GM12891 (cell line): ENCODE data around the gene RIMS4.

Source experiments
- PAX5 ChIP-seq: IDR thresholded peaks from 2 replicates; pipeline ENCODE4 v1.6.1; 2011; ENCODE audit warnings: low read length, moderate library complexity, mild to moderate bottlenecking; ENCODE audit not compliant: insufficient read depth, severe bottlenecking
- POLR2A ChIP-seq: IDR thresholded peaks from 2 replicates; pipeline ENCODE4 v1.6.1; 2011; ENCODE audit warnings: low read depth, low read length, control low read depth
- POLR2AphosphoS5 ChIP-seq: IDR thresholded peaks from 2 replicates; pipeline ENCODE4 v1.6.1; 2011; ENCODE audit warnings: low read depth, low read length, control low read depth
- POU2F2 ChIP-seq: IDR thresholded peaks from 2 replicates; pipeline ENCODE4 v1.6.1; 2011; ENCODE audit warnings: low read depth, mild to moderate bottlenecking, control low read depth, low read length, moderate library complexity
- SPI1 ChIP-seq: IDR thresholded peaks from 2 replicates; pipeline ENCODE4 v1.6.1; 2011; ENCODE audit warnings: low read depth, low read length, control low read depth
- TAF1 ChIP-seq: IDR thresholded peaks from 2 replicates; pipeline ENCODE4 v1.6.1; 2011; ENCODE audit warnings: low read depth, low read length, control low read depth

GRCh38 chr20:44850272-44850671, 39.9 kb upstream of the RIMS4 start:
- no peak for TF ChIP-seq POLR2A
- TF ChIP-seq POLR2AphosphoS5 = no peak
- no peak for TF ChIP-seq TAF1
- no peak for TF ChIP-seq SPI1
- no peak for TF ChIP-seq PAX5
- no peak for TF ChIP-seq POU2F2
